DMS53 (cell line): ENCODE data around the gene PRRT2.

Experiments
- DNase-seq: peaks from one replicate; lab custom pipeline; 2025; lab: John Stamatoyannopoulos, UW

The PRRT2 gene

DNA sequence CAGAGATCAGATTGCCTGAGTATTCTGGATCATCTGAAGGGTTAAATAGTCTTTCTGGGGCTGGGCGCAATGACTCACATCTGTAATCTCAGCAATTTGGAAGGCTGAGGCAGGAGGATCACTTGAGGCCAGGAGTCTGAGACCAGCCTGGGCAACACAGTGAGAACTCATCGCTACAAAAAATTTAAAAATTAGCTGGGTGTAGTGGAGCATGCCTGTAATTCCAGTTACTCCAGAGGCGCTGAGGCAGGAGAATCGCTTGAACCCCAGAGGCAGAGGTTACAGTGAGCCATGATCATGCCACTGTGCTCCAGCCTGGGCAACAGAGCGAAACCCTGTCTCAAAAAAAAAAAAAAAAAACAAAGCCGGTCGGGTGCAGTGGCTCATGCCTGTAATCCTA, 23.9 kb downstream of the PRRT2 start:
- no peak for DNase-seq

DNA sequence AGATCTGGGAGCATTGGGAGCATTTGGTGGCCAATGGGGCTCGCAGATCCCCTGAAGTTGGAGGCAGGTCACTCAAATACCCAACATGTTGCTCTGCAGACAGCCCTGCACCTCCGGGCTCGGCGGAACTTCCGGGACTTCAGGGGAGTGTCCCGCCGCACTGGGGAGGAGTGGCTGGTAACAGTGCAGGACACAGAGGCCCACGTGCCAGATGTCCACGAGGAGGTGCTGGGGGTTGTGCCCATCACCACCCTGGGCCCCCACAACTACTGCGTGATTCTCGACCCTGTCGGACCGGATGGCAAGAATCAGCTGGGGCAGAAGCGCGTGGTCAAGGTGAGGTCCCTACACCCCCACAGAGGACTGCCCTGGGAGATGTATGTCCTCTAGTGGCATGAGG, 24.6 kb downstream of the PRRT2 start:
- no peak for DNase-seq

- DNase-seq: no peak
These were observed 25.8 kb downstream of the PRRT2 start for GRCh38 chr16:29837841-29838240.

DNA sequence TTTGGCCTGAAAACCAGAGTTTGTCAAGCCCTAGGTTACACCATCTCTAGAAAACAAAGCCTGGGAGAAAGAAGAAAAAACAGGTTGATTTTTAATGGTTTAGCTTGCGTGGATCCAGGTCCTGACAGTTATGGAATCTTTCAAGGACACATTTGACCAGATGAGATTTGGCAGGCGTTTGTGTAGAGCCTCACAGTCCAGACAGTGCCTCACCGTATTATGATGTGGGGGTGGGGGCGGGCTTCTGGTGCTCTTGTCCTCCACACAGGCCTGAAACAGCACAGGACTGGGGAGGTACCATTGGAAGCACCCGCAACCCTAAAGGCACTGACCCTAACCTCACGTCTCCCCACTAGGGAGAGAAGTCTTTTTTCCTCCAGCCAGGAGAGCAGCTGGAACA, 27.8 kb downstream of the PRRT2 start:
- DNase-seq: no peak

- DNase-seq: no peak
These were observed 28.2 kb downstream of the PRRT2 start for GRCh38 chr16:29840240-29840639.

DNA sequence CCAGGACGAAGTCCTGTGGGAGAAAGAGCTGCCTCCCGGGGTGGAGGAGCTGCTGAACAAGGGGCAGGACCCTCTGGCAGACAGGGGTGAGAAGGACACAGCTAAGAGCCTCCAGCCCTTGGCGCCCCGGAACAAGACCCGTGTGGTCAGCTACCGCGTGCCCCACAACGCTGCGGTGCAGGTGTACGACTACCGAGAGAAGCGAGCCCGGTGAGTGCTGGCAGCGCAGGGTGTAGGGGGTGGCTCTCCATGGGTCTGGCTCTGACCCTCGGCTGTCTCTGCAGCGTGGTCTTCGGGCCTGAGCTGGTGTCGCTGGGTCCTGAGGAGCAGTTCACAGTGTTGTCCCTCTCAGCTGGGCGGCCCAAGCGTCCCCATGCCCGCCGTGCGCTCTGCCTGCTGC, 29.6 kb downstream of the PRRT2 start:
- DNase-seq: no peak

- DNase-seq: peak; percentile 11
These were observed 30.8 kb downstream of the PRRT2 start for GRCh38 chr16:29842732-29843346.

GRCh38 chr16:29843931-29844330, 31.9 kb downstream of the PRRT2 start:
- DNase-seq: no peak

DNA sequence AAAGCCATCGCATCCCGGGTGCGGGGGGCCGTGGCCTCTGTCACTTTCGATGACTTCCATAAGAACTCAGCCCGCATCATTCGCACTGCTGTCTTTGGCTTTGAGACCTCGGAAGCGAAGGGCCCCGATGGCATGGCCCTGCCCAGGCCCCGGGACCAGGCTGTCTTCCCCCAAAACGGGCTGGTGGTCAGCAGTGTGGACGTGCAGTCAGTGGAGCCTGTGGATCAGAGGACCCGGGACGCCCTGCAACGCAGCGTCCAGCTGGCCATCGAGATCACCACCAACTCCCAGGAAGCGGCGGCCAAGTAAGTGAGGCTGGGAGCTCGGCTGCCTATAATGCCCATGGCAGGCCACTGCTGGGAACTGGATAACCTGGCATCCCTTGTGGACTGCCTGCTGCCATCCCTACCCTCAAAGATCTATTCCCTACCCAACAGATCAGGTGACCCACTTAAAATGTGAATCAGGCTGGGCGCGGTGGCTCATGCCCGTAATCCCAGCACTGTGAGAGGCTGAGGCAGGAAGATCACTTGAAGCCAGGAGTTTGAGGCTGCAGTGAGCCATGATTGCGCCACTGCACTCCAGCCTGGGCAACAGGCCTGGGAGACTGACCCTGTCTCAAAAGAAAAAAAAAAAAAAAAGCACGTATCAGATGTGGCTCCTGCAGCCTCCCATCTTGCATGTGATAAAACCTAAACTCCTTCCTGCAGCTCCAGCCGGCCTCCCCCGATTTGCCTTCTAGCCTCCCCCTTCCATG, 32.8 kb downstream of the PRRT2 start:
- no peak for DNase-seq

GRCh38 chr16:29845656-29846055, 33.7 kb downstream of the PRRT2 start:
- DNase-seq: no peak

GRCh38 chr16:29848420-29849297, 36.7 kb downstream of the PRRT2 start:
- DNase-seq: peak; percentile 78

GRCh38 chr16:29849505-29849904, 37.5 kb downstream of the PRRT2 start:
- DNase-seq: no peak

DNA sequence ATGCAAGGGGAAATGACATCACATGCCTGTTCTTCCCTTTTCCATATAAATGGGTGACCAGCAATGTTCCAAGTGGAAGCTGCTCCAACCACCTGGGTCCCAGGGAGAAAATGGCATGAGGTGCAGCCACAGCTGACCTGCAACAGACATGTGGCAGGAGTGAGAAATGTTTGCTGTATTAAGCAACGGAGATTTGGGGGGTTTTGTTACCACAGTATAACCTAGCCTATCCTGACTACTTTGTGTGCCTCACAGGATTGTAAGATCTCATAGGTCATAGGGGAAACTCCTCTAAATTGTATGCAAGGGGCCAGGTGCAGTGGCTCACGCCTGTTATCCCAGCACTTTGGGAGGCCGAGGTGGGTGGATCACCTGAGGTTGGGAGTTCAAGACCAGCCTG, 39.0 kb downstream of the PRRT2 start:
- no peak for DNase-seq

- DNase-seq: no peak
These were observed 40.7 kb downstream of the PRRT2 start for GRCh38 chr16:29852654-29853053.

- peak; percentile 14 for DNase-seq
These were observed 42.6 kb downstream of the PRRT2 start for GRCh38 chr16:29854520-29855100.

DNA sequence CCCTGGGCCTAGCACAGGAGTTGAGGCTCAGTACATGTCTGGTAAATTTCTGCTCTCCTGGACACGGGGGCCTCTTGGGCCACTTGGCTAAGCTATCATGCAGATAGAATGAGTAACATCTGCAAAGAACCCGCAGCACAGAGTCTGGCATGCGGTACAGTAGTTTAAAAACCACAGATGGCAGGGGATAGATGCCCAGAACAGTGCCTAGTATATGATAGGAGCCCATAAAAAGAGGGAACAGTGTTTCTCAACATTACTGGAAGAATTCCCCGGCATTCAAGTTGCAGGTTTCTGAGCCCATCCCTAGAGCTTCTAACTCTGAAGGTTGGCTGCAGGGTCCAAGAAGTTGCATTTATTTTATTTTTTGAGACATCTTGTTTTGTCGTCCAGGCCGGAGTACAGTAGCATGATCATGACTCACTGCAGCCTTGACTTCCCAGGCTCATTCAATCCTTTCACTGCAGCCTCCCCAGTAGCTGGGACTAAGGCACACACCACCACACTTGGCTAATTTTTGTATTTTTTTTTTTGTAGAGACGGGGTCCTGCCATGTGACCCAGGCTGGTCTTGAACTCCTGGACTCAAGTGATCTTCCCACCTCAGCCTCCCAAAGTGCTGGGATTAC, 45.3 kb downstream of the PRRT2 start:
- DNase-seq: no peak

DNA sequence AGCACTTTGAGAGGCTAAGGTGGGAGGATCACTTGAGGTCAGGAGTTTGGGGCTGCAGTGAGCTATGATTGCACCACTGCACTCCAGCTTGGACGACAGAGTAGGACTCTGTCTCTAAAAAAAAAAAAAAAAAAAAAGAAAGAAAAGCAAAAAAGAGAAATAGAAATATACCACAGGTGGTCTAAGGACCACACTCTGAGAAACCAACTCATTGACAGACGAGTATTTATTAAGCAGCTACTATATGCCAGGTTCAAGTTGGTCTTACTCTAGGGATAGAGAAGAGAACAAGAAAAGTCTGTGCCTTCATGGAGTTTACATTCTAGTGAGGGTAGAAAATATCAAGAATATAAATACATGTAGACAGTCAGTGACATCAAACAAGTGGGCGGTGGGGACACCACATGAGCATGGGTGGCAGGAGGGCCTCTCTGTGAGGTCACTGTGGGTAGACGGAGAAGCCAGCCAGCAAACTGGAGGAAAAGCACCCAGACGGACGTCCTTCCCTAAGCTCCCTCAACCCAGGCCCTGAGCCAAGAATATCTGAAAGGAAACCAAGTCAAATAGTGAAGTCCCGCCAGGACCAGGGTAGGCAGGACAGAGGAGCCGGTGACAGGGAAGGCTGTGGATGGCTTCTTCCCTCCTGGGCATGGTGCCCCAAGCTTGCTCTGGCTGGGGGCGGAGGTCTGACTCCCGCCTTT, 46.3 kb downstream of the PRRT2 start:
- DNase-seq: no peak

GRCh38 chr16:29858974-29859373, 47.0 kb downstream of the PRRT2 start:
- no peak for DNase-seq

- no peak for DNase-seq
These were observed 48.2 kb downstream of the PRRT2 start for GRCh38 chr16:29860218-29860617.

GRCh38 chr16:29862383-29862883, 50.4 kb downstream of the PRRT2 start:
- peak; percentile 53 for DNase-seq
